AG09319 (cell line): ENCODE data around the gene MEP1A.
"Not testable (repeated sequence)": the region's sequence is repeated elsewhere in the genome, so short reads cannot be mapped to it uniquely, and the experiment has no call there.

Source experiments
- DNase-seq: peaks from one replicate; pipeline ENCODE4 v3.0.0-alpha.2; 2010; ENCODE audit warnings: low read depth; ENCODE audit errors: extremely low read depth
- CTCF ChIP-seq: IDR thresholded peaks from 2 replicates; pipeline ENCODE4 v1.5.1; 2011; ENCODE audit warnings: low read depth, mild to moderate bottlenecking, inconsistent platforms, low read length, moderate library complexity

The MEP1A gene

GRCh38 chr6:46793138-46793537 lies at the start of gene MEP1A:
TSS of gene MEP1A (plus strand) at chr6:46793389. CDS start at chr6:46793399, 10 bp downstream.
- TF ChIP-seq CTCF: no peak
- DNase-seq: no peak

- DNase-seq: no peak
- no peak for TF ChIP-seq CTCF
These were observed 49.6 kb upstream of the MEP1A start for GRCh38 chr6:46743425-46744158.

GRCh38 chr6:46744159-46744725 lies 48.9 kb upstream of the MEP1A start:
- DNase-seq: not testable (repeated sequence)

GRCh38 chr6:46745973-46746372 lies 47.2 kb upstream of the MEP1A start:
- no peak for TF ChIP-seq CTCF
- no peak for DNase-seq

GRCh38 chr6:46746696-46747095 lies 46.5 kb upstream of the MEP1A start, which contains the start of gene ANKRD66:
TSS of gene ANKRD66 (plus strand) at chr6:46746933. CDS start at chr6:46751949, 5,016 bp downstream.
- no peak for TF ChIP-seq CTCF
- DNase-seq: no peak

- DNase-seq: no peak
- no peak for TF ChIP-seq CTCF
These were observed 44.2 kb upstream of the MEP1A start for GRCh38 chr6:46748940-46749503.

GRCh38 chr6:46749731-46750130 lies 43.5 kb upstream of the MEP1A start:
- no peak for TF ChIP-seq CTCF
- no peak for DNase-seq
